Measurements from ENCODE around the gene RNF5. TPM values are rescaled to one million over a fixed set of nuclear protein-coding genes. Genes with fewer than 3 reads are reported as not detected.

Gene RNF5
- total RNA-seq, 1 donor from 2014 or later, result 78.1 TPM

Small RNA genes within 50 kb of the gene (microRNA-seq; reads per million reads assigned to microRNA genes)
- 1.6 reads per million, percentile 3 among the genes with 10 or more reads in this experiment for gene MIR6721
- not detected for gene MIR6833

Other genes with a start within 250 kb of the RNF5 start
- gene CFB, start 232.3 kb upstream of the RNF5 start, total RNA-seq, result 1.8 and 6.6 TPM in 2 replicates
- 86.4 and 87.1 TPM in 2 replicates for gene NELFE, start 219.4 kb upstream of the RNF5 start, total RNA-seq
- 32.1 and 37.3 TPM in 2 replicates for gene SKIC2, start 219.2 kb upstream of the RNF5 start, total RNA-seq
- 28.7 and 32.3 TPM in 2 replicates for gene DXO, start 206.3 kb upstream of the RNF5 start, total RNA-seq
- 3.5 and 4.2 TPM in 2 replicates for gene C4A, start 196.3 kb upstream of the RNF5 start, total RNA-seq
- 3.0 and 6.7 TPM in 2 replicates for gene C4B, start 163.6 kb upstream of the RNF5 start, total RNA-seq
- gene CYP21A2, start 140.0 kb upstream of the RNF5 start, total RNA-seq, result not detected in 2 replicates
- 0.16 and 0.36 TPM in 2 replicates for gene TNXB, start 69.1 kb upstream of the RNF5 start, total RNA-seq
- 26.4 and 34.7 TPM in 2 replicates for gene ATF6B, start 50.2 kb upstream of the RNF5 start, total RNA-seq
- 4.7 and 6.8 TPM in 2 replicates for gene FKBPL, start 48.1 kb upstream of the RNF5 start, total RNA-seq
- not detected in 2 replicates for gene PRRT1, start 26.5 kb upstream of the RNF5 start, total RNA-seq
- gene PPT2, start 24.3 kb upstream of the RNF5 start, total RNA-seq, result 20.4 and 33.4 TPM in 2 replicates
- gene EGFL8, start 13.8 kb upstream of the RNF5 start, total RNA-seq, result 1.4 and 2.2 TPM in 2 replicates
- 68.2 and 79.2 TPM in 2 replicates for gene AGPAT1, start 2.3 kb upstream of the RNF5 start, total RNA-seq
- 0.86 and 0.88 TPM in 2 replicates for gene AGER, start 5.8 kb downstream of the RNF5 start, total RNA-seq
- gene PBX2, start 11.8 kb downstream of the RNF5 start, total RNA-seq, result 25.1 and 29.0 TPM in 2 replicates
- 0.27 TPM in 1 of 2 replicates, not detected in the other for gene GPSM3, start 14.2 kb downstream of the RNF5 start, total RNA-seq
- 0.53 and 1.2 TPM in 2 replicates for gene NOTCH4, start 45.7 kb downstream of the RNF5 start, total RNA-seq
- not detected in 2 replicates for gene TSBP1, start 193.5 kb downstream of the RNF5 start, total RNA-seq
- not detected in 2 replicates for gene BTNL2, start 228.8 kb downstream of the RNF5 start, total RNA-seq